HG02852 (cell line): ENCODE results near the gene TBC1D2B.
A peak's percentile ranks its signal among the peaks of the same experiment; 100 is the strongest.

ENCODE experiments used
- ATAC-seq: cut with Tn5 transposase; IDR thresholded peaks from one replicate; pipeline ENCODE4 v1.9.1; 2021; ENCODE audit warnings: mild to moderate bottlenecking, moderate library complexity; ENCODE audit not compliant: unreplicated experiment

TBC1D2B gene

DNA sequence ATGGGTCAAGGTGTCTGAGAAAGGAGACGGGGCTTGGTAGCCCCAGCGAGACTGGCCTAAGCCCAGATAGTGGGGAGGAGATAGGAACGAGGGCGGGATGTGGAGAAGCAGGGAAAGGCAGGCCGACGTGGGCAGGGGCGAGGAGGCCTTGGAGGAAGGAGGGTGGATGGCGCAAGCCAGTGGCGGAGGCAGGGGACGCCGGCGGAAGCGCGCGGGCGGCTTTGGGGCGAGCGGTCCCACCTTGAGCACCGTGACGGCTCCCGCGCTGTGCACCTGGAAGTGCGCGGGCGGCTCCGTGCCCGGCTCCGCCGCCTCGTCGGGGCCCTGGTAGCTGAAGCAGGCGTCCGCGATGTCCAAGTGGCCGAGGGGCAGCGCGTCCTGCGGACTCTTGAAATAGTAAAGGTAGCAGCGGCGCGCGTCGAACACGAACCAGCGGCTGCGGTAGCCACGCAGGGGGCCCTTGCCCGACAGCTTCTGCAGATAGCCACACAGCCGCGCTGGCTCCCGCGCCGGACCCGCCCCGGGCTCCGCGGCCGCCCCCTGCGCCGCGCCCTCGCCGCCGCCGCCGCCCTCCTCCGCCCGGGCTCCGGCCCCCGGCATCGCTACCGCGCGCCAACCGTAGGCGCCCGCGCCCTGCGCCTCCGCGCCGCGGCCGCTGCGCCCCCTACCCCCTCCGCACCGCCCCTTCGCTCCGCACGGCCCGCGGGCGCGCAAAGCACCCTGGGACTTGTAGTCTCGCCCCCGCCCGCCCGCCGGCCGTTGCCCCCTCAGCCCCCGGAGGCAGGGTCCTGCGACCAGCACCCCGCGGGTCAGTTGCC is at the start of gene TBC1D2B:
Gene TBC1D2B (minus strand): TSS at position 659 of the 818 bp plus-strand sequence. CDS start 59 bp downstream, at position 600.
- ATAC-seq: peak; percentile 67

DNA sequence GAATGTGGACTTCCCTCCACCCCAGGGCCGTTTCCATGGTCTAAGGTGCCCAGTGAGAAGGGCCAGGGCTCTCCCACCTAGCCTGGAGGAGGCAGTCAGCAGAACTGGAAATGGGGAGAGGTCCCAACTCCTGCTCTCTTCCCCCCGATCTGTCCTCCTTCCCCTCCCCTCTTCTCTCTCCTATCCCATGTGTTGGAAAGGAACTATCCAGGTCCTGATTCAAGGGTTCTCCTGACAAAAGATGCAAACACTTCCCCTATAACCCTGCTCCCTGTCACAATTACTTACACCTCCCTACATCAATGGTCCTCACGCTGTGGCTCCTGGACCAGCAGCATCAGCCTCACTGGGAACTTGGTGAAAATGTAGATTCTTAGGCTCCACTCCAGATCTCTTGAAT is 47.8 kb upstream of the TBC1D2B start:
- ATAC-seq: no peak

DNA sequence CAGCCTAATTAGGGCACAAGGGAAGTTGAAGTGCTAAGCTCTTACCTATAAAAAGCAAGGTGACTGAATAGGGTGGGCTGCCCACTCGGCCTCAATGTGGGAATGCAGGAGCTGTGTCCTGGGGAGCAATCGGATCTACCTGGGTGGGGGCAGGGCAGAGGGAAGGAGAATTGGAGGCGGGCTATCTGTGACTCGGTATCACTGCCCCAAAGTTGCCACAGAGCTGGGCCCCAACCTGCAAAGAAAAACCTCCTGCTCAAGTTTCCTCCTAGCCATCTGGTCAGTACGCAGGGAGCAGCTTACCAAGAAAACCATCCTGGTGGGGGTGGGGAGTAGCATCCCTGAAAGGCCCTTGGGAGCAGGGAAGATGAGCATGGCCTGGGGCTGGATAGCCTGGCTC is 43.0 kb upstream of the TBC1D2B start:
- no peak for ATAC-seq

DNA sequence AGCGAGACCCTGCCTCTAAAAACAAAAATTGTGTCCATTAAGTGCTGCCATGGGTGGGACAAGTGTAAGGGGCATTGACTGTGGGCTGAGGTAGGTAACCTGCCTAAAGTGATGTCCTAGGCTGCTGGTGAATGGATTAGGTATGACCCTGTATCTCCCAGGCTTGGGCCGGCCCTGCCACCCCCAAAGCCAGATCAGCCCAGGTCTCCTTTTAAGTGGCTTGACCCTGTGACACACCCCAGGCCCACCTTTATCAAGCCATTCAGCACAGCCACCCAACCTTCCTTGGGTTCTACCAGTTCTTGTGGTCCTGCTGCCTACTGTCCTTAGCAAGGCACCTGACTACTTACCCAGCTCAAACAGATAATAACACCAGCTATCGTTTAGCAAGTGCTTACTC is 35.0 kb upstream of the TBC1D2B start:
- no peak for ATAC-seq

DNA sequence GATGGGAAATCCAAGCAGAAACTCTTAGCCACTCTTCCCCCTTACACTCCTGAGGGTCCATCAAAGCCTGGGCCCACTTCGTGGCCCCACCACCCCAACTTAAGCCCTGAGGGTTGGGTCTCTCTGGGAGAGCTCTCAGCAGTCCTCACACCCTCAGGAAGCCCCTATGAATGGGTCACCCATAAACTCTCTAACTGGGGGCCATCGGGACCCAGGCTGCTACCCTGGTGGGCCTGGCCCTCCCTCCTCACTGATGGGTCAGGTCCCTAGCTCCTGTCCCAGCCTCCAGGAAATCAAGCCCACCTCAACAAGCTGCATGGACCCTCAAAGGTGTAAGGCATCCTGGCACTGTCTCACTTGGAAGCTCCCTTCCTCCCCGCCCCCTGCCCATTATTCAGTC is 34.3 kb upstream of the TBC1D2B start:
- ATAC-seq: no peak

DNA sequence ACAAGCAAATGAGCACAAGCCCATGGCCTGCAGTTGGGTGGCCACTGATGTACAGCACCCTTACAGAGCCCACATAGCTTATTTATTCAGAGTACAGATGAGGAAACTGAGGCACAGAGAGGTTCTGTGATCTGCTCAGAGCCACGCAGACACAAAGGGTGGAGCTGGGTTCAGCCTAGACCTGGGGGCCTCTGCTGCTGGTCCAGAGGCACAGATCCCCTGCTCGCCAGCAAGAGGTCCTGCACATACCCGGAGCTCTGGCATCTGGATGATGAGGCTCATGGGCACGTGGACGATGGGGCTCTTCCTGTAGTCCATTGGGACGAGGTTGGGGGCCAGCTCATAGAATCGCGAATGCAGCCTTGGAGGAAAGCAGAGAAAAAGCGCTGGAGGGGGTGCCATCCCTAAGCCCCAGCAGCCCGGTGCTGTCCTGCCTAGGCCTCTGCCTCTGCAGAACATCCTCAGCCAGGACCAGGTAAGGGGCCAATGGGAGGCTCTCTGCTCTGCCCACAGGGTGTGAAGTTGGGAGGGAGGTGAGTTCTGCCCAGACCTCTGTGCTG is 33.5 kb upstream of the TBC1D2B start:
- ATAC-seq: no peak

GRCh38 chr15:78110096-78110495 is 32.6 kb upstream of the TBC1D2B start:
- no peak for ATAC-seq

- ATAC-seq: no peak
These were observed 31.6 kb upstream of the TBC1D2B start for GRCh38 chr15:78109156-78109555.

DNA sequence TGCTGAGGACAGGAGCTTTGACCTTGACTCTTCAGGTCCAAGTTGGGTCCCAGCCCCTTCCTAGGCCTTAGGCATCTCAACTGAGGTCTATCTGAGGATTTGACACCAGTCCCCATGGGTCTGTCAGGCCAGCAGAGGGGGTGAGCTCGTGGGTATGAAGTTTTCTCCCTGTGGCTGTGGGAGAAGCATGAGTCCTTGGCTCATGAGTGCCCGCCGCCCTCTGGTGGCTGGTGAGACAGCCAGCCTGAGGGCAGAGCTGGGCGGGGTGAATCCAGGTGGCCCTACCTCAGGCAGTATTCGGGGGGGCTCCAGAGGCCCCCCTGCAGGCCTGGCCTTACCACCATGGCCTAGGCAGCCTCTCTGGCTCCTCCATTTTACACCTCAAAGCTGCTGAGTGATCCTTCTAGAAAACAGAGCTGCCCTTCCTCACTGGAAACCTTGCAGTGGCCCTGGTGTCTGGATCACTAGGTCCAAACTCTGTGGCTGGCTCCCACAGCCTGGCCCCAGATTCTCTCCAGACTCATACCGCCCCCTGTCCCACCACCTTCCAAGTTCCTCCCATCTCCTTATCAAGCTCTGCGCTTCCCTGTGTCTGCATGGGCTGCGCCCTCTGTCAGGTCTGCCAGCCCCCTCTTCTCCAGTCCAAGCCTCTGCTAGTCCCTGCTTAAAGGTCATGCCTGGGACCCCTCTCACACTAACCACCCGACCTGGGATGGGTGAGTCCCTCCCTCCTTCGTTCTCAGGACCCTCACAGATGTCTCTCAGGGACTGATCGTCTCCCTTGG is 31.0 kb upstream of the TBC1D2B start:
- no peak for ATAC-seq

DNA sequence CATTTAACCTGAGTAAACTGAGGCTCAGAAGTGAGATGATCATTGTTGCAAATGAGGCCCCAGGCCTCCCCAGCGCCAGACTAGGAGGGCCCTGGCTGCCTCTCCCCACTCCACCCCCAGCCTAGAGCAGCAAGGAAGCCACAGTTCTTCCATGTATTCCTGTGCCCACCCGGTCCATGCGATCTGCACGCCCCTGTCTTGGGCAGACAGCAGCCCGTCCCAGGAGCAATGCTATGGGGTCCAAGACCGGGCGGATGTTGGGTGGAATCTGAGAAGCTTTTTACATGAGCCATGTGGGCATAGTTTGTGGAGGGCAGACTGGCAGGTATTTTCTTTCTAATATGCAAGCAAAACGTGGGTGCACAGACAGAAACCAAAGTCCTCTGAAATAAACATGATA is 30.0 kb upstream of the TBC1D2B start:
- no peak for ATAC-seq

DNA sequence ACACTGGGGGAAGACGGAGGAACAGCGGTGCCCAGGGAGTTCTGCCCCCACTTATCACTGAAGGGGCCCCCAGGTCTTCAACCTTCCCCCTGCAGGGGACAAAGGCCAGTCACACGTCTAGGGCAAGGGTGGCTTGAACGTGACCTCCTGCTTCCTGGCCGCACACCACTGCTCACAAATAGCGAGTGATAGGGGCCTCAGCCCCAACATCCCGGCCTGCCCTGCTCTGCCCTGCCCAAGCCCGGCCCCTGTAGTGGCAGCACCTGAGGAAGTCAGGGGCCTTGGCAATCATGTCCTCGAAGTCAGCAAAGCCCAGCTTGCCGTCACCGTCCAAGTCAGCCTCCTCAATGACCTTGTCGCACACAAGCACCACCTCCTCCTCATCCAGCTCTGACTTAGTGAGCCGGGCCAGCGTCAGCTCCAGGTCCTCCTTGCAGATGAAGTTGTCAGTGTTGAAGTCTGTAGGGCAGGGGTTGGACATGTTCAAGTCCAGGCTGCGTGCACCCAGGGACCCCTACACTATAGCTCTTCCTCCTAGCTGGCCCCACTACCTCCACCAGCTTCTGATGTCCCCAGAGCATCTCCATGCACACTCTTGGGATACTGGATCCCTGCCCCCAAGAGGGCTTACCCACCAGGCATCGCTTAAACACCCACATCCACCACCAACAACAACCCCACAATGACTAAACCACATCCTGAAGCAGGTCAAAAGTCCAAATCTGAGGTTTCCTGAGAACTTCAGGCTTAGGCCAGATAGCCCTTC is 28.1 kb upstream of the TBC1D2B start:
- ATAC-seq: no peak

DNA sequence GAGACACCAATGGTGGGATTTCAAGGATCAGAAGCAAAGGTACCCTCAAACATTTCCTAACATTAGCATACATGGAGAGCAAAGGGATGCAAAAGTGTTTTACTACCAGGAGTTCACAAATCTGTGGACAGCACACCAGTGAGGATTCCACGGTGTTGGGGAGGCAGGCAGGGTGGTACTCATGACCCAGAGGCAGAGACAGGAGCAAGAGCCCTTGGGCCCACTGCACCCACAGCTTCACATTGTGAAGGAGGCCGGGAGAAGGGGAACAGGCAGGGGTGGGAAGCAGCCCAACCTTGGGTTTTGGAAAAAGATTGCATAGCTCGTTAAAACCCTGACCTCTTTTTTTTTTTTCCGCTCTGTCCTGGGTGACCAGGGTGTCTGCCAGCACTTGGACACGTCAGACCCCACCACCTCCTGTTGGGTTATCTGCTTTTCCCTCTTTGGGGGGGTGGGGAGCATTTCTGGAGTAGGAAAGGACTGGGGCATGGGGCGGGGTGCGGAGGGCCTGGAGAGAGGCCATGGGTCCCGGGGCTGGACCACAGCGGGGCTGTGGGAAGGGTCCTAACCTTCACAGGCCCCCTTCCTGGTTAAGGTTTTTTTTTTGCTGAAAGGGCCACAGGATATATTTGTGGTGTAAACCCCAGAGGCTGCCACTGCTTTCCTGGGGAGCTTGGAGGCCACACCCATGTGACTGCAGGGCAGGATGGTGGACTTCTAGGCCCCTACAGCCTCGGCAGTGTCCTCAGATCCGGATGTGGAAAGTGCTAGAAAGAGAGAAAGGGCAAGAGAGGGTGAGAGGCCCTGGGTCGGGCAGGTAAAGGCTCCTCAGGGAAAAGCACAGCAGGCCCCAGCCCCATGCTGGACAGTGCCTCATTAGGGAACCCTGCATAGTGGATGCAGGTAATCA is 27.3 kb upstream of the TBC1D2B start:
- no peak for ATAC-seq

DNA sequence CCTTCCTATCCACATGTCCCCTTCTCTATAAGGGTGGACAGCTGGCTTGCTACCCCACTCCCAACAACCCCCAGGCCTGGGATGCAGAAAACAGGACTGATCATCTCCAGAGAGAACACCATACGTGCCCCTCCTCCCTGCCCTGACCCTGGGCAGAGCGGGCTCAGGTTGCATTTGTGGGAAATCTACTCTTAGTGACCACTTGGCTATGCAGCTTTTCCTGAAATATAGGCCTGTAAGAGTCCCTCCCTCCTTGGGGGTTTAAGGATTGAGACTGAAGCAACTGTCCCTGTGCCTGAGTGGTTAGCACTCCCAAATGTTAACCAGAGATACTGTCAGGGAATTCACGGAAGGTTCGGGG is 26.6 kb upstream of the TBC1D2B start:
- peak; percentile 5 for ATAC-seq

GRCh38 chr15:78103406-78104118 is 26.1 kb upstream of the TBC1D2B start:
- peak; percentile 82 for ATAC-seq

GRCh38 chr15:78102741-78103140 is 25.2 kb upstream of the TBC1D2B start:
- no peak for ATAC-seq

DNA sequence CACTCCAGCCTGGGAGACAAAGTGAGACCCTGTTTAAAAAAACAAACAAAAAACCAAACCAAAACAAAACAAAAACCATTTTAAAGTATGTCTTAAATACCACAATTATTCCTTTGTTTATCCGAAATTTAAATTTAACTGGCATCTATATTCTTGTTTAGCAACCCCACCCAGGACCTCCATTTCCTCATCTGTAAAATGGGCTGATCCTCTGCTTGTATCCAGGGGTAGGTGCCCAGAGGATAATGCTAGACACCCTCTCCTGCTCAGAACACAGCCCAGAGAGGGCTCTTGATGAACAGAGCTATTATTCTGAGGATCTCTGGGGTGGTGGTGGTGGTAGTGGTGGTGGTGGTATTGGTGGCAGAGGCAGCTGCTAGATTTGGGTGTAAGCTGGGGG is 24.7 kb upstream of the TBC1D2B start:
- ATAC-seq: no peak

DNA sequence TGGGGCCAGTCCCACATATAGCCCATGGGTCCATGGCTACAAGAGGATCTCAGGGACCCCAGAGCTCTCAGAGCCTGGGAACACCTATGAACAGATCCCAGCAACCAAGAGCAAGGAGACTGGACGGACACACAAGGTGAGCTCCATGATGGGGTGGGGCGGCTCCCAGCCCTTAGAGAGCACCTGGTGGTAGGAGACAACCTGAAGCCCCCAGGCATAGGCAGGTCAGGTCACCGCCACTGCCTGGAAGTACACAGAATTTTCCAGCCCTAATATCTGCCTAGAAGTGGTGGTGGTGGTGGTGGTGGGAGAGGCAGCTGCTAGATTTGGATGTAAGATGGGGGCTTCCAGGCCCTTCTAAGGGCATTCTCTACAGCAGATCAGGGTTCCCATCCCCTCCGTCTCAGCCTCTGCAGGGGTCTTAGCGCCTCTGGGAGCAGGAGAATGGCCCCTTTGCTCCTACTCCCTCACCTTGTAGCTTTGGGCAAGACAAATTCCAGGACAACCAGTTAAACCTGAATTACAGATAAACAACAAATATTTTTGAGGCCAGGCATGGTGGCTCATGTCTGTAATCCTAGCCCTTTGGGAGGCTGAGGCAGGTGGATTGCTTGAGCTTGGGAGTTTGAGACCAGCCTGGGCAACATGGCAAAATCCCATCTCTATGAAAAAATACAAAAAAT is 24.1 kb upstream of the TBC1D2B start:
- ATAC-seq: no peak

GRCh38 chr15:78100886-78101285 is 23.4 kb upstream of the TBC1D2B start:
- ATAC-seq: no peak
